Activated CD8-positive, alpha-beta memory T cell treated with anti-CD3 and anti-CD28 coated beads for 1 hour (primary cell): ENCODE data around the gene OR52A5.

Experiments
- DNase-seq, 2 donors: peaks; one replicate each; pipeline ENCODE4 v3.0.0-alpha.2; 2020; ENCODE audit warnings: low read depth in 1 of 2; ENCODE audit errors: extremely low read depth in 1 of 2

The OR52A5 gene

GRCh38 chr11:5117588-5117987 is 20.6 kb downstream of the OR52A5 start:
- DNase-seq = no peak

DNA sequence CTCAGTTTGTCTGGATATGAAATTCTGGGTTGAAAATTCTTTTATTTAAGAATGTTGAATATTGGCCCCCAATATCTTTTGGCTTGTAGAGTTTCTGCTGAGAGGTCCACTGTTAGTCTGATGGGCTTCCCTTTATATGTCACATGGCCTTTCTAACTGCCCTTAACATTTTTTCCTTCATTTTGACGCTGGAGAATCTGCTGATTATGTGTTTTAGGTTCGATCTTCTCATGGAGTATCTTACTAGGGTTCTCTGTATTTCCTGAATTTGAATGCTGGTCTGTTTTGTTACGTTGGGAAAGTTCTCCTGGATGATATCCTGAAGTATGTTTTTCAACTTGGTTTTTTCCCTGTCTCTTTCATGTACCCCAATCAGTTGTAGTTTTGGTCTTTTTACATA is 22.8 kb downstream of the OR52A5 start:
- no peak for DNase-seq

- DNase-seq = no peak
Observed at GRCh38 chr11:5107285-5107684, 30.9 kb downstream of the OR52A5 start.

- DNase-seq = no peak
Observed at GRCh38 chr11:5103066-5103465, 35.1 kb downstream of the OR52A5 start.

DNA sequence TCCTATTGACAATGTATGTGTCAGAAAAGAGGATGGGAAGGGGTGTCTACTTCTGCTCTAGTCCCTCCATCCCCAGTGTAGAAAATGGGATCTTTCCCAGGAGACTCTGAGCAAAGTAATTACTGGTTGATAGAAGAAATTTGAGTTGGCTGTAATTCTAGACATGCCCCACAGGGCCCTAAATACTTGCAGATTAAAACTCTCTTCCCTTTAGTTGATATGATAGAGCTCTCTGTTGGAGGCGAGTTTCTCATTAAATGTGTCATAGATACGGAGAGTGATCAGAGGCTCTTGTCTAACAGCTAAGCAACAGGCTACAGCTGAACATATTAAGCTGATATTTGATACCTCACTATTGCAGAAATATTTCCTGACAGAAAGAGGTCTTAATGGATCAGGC is 35.9 kb downstream of the OR52A5 start:
- no peak for DNase-seq

DNA sequence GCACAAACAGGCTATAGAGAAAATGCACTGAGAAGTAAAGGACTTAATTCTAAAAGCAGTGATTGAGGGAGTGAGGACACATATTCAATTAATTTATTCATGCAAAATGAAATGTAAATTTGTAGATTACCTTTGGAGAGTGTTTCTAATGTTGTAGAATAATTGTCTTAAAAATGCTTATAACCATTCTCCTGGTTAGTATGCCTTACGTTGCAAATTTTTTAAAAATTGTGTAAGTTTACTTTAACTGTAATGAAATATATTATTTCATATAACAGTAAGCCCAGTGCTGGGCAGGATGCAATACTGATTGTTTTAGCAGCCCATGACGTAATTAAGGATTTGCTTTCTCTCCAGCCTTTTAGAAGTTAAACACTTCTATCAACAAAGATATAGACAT is 42.1 kb downstream of the OR52A5 start:
- DNase-seq = no peak

- DNase-seq = no peak
Observed at GRCh38 chr11:5092821-5093585, 45.2 kb downstream of the OR52A5 start.

- no peak for DNase-seq
Observed at GRCh38 chr11:5090668-5091067, 47.5 kb downstream of the OR52A5 start.

DNA sequence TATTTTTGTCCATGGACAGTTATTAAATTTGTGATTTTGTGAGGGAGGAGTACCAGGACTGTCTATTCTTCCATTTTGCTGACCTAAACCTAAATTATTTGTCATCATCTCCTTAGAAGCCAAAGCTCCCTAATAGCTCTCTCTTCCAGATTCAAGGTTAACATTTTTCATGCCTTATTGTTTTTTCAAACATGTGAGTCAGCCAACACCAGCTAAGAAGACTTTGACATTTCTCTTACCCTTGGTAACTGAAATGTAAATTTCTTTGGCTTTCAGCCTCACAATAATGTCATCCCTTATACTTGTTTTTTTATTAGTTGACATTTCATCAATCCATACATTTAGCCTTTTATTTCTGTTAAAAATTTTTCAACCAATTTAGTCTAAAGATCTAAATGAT is 49.6 kb downstream of the OR52A5 start:
- no peak for DNase-seq

- no peak for DNase-seq
Observed at GRCh38 chr11:5083602-5084001, 54.6 kb downstream of the OR52A5 start.

- DNase-seq = no peak
Observed at GRCh38 chr11:5081405-5081804, 56.8 kb downstream of the OR52A5 start.
